Measurements from ENCODE around the gene SMCO4.
"Not testable (repeated sequence)": the region's sequence is repeated elsewhere in the genome, so short reads cannot be mapped to it uniquely, and the experiment has no call there.

Gene SMCO4

GRCh38 chr11:93560199-93560932, 17.2 kb upstream of the SMCO4 start:
- DNase-seq (ENCODE audit: low read depth in 2 of 2) = no peak

GRCh38 chr11:93559681-93560080, 16.5 kb upstream of the SMCO4 start:
- DNase-seq (ENCODE audit: low read depth in 2 of 2) = no peak

GRCh38 chr11:93552874-93553273, 9.7 kb upstream of the SMCO4 start:
- DNase-seq (ENCODE audit: low read depth in 2 of 2) = no peak

DNA sequence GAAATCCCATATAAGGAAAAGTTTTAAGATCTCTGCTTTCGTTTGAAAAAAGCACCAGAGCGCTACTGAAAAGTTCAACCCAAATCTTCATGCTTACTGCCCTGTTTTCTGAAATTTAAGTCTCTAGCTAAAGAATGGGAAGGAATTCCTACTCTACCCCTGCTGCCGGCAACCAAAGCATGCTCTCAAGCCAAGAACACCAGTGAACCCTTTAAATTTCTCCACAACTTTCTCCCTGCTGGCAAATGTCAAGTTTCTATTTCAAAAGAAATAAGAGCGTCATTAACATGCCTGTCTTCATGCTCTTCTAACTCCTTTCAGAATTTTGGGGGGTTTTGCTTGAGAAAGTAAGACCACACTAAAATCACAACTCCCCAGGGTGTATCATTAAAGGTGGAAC, 6.8 kb upstream of the SMCO4 start:
- DNase-seq (ENCODE audit: low read depth in 2 of 2) = no peak

DNA sequence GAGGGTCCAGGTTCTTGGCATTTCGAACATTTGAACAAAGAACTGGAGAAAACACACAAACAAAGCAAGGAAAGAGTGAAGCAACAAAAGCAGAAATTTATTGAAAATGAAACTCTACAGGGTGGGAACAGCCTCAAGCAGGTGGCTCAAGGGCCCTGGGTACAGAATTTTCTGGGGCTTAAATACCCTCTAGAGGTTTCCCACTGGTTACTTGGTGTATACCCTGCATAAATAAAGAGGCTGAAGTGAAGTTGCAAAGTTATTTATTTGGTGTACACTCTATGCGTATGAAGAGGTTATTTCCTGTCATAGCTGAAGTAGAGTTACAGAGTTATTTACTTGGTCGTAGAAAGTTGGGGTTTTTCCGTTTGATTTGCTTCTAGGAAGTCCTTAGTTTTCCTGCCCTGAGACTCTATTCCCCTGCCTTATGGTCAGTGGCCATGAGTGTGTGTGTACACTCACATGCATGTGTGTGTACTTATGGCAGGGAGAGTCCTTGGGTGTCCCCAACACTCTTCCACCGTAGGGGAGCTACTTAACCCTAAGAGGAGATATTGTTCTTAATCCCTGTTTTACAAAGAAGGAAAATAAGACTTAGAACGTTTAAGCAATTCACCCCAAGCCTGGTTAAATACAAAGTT, 5.6 kb upstream of the SMCO4 start:
- no peak for DNase-seq (ENCODE audit: low read depth in 2 of 2)

DNA sequence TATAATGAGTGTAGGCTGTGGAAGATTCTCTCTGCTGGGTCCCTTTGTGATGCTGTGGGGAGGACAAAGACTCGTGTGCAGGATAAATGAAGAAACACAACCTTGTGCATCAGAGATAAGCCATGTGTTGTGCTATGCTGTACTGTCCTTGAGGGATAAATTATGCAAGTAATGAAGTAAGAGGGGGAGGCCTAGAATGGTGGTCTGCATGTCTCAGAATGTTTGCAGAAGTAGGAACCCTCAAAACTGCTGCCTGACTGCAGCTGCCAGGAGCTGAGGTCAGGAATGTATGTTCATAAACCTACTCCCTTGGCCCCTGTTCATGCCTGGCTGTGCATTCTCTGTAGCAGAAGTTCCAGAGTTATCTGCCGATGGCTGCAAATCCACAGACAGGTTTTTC, 4.6 kb upstream of the SMCO4 start:
- no peak for DNase-seq (ENCODE audit: low read depth in 2 of 2)

GRCh38 chr11:93547028-93547427, 3.8 kb upstream of the SMCO4 start:
- DNase-seq (ENCODE audit: low read depth in 2 of 2) = no peak

DNA sequence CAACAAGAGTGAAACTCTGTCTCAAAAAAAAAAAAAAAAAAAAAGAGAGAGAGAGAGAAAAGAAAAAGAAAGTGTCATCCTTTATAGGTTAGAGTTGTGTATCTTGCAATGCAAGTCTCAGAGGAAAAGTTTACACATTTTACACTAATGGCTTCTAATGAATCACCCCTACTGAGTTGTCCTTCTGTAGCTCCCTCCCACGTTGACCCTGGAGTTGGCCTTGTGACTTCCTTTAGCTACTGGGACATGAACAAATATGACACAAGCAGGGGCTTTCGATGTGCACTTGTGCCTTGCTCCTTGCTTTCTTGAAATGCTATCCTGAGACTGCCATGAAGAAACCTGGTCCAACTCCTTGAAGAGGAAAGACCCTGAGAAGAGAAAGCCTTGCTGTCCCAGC, 2.4 kb upstream of the SMCO4 start:
- no peak for DNase-seq (ENCODE audit: low read depth in 2 of 2)

DNA sequence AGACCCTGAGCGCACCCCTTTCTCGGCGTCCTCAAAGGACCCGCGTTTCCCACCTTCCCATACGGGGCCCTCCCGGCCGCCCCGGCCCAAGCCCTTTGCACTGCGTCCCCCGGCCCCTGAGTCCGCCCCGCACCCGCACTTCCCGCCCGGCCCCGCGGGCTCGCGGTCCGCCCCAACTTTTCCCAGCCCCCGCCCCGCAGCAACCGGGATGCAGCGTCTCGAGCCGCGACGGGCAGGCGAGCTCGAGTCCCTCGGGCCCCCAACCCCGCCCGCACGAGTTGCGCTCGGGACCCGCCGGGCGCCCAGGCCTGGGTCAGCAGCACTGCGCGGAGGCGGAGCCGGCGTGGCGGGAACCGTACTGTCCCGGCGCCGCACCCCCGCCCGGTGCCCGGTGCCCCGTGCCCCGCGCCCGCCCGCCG, 371 bp downstream of the SMCO4 start:
- DNase-seq (ENCODE audit: low read depth in 2 of 2) = no peak

GRCh38 chr11:93541884-93542810, 1.0 kb downstream of the SMCO4 start:
- DNase-seq (ENCODE audit: low read depth in 2 of 2) = no peak

DNA sequence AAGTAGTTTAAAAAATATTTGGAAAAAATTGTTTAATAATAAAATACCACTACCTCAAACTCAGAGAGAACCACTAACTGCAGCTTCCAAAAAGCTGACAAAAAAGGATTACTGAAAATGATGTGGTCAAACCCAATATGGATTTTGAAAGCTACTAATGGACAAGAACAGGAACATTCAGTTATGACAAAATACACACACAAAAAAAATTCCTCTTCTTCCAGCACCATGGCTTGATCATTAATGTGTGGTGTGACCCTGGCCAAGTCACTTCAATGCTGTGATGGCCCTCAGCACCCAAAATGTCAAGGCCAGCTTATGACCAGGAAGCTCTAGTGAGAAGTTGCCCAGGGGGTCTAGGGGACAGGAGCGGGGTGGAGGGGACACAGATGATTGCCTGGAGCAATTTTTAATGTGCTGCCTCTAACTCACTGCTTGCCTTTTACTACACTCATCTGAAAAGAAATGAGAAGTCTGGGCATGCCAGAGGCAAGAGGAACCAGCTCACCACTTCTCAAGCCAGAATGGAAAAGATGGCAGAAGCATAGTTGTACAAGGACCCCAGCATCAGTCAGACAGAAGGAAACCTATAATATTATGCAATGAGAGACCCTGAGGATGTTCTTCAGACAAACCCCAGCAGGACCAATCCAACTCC, 2.2 kb downstream of the SMCO4 start:
- DNase-seq (ENCODE audit: low read depth in 2 of 2) = no peak

- no peak for DNase-seq (ENCODE audit: low read depth in 2 of 2)
Measured at GRCh38 chr11:93540337-93540736, 2.9 kb downstream of the SMCO4 start.

DNA sequence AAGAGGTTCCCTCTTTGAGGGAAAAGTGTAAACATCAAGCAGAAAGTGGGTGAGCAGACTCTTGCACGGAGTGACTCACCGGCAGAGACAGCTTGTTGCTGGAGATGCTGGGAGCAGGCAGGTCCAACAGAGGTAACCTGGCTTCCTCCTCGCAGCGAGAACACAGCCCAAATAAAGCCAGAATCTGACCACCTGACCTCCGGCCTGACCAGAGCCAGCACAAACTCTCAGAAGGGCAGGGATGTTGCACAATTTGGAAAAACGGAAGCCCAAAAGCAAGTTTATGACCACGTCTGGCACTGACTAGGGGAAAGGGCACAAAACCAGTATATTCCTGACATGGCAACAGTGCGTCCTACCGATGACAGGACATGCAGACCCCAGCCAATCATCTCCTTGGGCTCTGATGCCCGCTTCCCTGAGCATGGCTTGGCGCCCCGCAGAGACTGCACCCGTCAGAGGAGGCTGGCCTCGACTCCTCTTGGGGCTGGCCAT, 5.4 kb downstream of the SMCO4 start:
- no peak for DNase-seq (ENCODE audit: low read depth in 2 of 2)

- no peak for DNase-seq (ENCODE audit: low read depth in 2 of 2)
Measured at GRCh38 chr11:93537049-93537448, 6.1 kb downstream of the SMCO4 start.

- no peak for DNase-seq (ENCODE audit: low read depth in 2 of 2)
Measured at GRCh38 chr11:93536101-93536861, 6.9 kb downstream of the SMCO4 start.

DNA sequence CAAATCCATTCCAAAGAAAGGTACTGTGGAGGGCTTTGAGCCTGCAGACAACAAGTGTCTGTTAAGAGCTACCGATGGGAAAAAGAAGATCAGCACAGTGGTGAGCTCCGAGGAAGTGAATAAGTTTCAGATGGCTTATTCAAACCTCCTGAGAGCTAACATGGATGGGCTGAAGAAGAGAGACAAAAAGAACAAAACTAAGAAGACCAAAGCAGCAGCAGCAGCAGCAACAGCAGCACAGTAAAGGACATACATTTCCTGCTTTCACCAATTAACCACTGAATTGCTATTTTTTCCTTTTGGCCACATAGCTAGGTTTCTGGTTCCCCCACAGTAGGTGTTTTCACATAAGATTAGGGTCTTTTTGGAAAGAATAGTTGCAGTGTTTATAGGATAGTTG, 7.6 kb downstream of the SMCO4 start:
- DNase-seq (ENCODE audit: low read depth in 2 of 2) = not testable (repeated sequence)

GRCh38 chr11:93532806-93533205, 10.4 kb downstream of the SMCO4 start:
- DNase-seq (ENCODE audit: low read depth in 2 of 2) = no peak

- no peak for DNase-seq (ENCODE audit: low read depth in 2 of 2)
Measured at GRCh38 chr11:93532281-93532789, 10.9 kb downstream of the SMCO4 start.

DNA sequence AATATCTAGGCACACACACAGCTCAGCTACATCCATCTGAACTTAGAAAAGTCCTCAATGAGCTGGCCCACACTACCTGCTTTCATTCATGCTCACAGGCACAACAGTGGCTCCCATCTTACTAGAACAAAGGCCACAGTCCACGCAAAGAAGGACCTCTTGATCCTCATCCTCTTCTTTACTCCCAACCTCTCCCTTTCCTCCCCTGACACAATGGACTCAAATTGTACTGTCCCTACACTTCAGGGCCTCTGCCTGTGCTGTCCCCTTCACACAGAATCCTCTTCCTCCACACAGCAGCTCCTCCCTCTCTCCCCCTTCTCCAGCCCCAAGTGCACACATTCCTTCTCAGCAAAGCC, 12.7 kb downstream of the SMCO4 start:
- no peak for DNase-seq (ENCODE audit: low read depth in 2 of 2)

GRCh38 chr11:93529707-93530467, 13.3 kb downstream of the SMCO4 start:
- DNase-seq (ENCODE audit: low read depth in 2 of 2) = no peak

Measured in stimulated activated CD4-positive, alpha-beta T cell treated with anti-CD3 and anti-CD28 coated beads, Interleukin-1b, Interleukin-23, amount 100 ng/mL, for 1 hour (primary cell).